Activated B cell treated with CpG ODN at 0.5 μM for 24 hours (primary cell): ENCODE data around the gene NUDT5. TPM values are rescaled to one million over a fixed set of nuclear protein-coding genes. Genes with fewer than 3 reads are reported as not detected.

ENCODE experiments used
- ATAC-seq: fragments of 200-7000 bp; cut with Tn5 transposase; one replicate; pipeline ENCODE4 v1.10.0; 2021; ENCODE audit warnings: low read depth, mild to moderate bottlenecking, moderate library complexity
- CTCF ChIA-PET: fragments of 350-600 bp; sonication (Branson Sonifier 250); formaldehyde crosslinking; loops from one replicate; lab custom pipeline; 2021; ENCODE audit warnings: antibody characterized with exemption; lab: Charles Lee
- POLR2A ChIA-PET: fragments of 350-600 bp; sonication (Branson Sonifier 250); formaldehyde crosslinking; loops from one replicate; lab custom pipeline; 2021; ENCODE audit warnings: antibody characterized with exemption; lab: Charles Lee
- DNase-seq: peaks from one replicate; pipeline ENCODE4 v3.0.0; 2022
- H3K27ac Mint-ChIP-seq: one replicate; pipeline ENCODE4 v1.8.0; 2020; ENCODE audit warnings: mixed read lengths
- H3K27me3 Mint-ChIP-seq: one replicate; pipeline ENCODE4 v1.8.0; 2021; ENCODE audit warnings: mixed read lengths
- H3K36me3 Mint-ChIP-seq: one replicate; pipeline ENCODE4 v1.8.0; 2021; ENCODE audit warnings: low read depth, mixed read lengths
- H3K4me1 Mint-ChIP-seq: one replicate; pipeline ENCODE4 v1.8.0; 2021; ENCODE audit warnings: mixed read lengths
- H3K4me3 Mint-ChIP-seq: one replicate; pipeline ENCODE4 v1.8.0; 2020; ENCODE audit warnings: mild to moderate bottlenecking, mixed read lengths
- H3K9me3 Mint-ChIP-seq: one replicate; pipeline ENCODE4 v1.8.0; 2020; ENCODE audit warnings: mixed read lengths
- CTCF ChIP-seq: fragments of 200-600 bp; IDR thresholded peaks from one replicate; pipeline ENCODE4 v1.8.0; 2022; ENCODE audit warnings: antibody characterized with exemption, mild to moderate bottlenecking
- intact Hi-C: fragments of 100-400 bp; cut with micrococcal nuclease; formaldehyde crosslinking; loops from one replicate; pipeline ENCODE4 v1.15.1; 2024
- total RNA-seq: library from RNA; stranded (reverse); gene quantifications from 2 replicates; pipeline ENCODE4 v1.2.3, GENCODE V29; 2022

The NUDT5 gene
- total RNA-seq, 1 donor from 2014 or later, result 53.2 TPM

- Mint-ChIP-seq H3K9me3 (no peaks in the 10 kb centered on the region), H3K4me1 (peaks cover 37% of the 10 kb centered on the region), H3K27ac (no peak overlapping the region), H3K36me3 (peaks cover 27% of the 10 kb centered on the region), H3K4me3 (no peak overlapping the region), H3K27me3 (no peaks in the 10 kb centered on the region)
- intact Hi-C loops, result loop anchor here (10.0 kb wide), 1 partner anchor 1028 kb away; no protein-coding TSS in a partner anchor
- no peak for ATAC-seq
- CTCF ChIA-PET, result no interaction called here
- no peak for DNase-seq
- POLR2A ChIA-PET, result interaction anchor here (0.6 kb wide), 1 partner anchor 117 kb away, joined by 4 read pairs; no protein-coding TSS in a partner anchor
- TF ChIP-seq CTCF, result no peak
Observed at GRCh38 chr10:12193193-12193592, 2.5 kb downstream of the NUDT5 start.

- H3K36me3 Mint-ChIP-seq, result peaks cover 36% of the 10 kb centered on the region
- DNase-seq (no peak), ATAC-seq (no peak)
- no peak overlapping the region for H3K27ac Mint-ChIP-seq
- POLR2A ChIA-PET, result no interaction called here
- H3K27me3 Mint-ChIP-seq, result no peaks in the 10 kb centered on the region
- CTCF ChIA-PET, result no interaction called here
- H3K4me3 Mint-ChIP-seq, result no peak overlapping the region
- TF ChIP-seq CTCF, result no peak
- H3K9me3 Mint-ChIP-seq, result no peaks in the 10 kb centered on the region
- peaks cover 27% of the 10 kb centered on the region for H3K4me1 Mint-ChIP-seq
- intact Hi-C loops, result loop anchor here (10.0 kb wide), 1 partner anchor 1027 kb away; no protein-coding TSS in a partner anchor
Observed at GRCh38 chr10:12191715-12192114, 4.0 kb downstream of the NUDT5 start.

- Mint-ChIP-seq H3K4me1 (peaks cover 5% of the 10 kb centered on the region), H3K4me3 (no peak overlapping the region), H3K27me3 (no peaks in the 10 kb centered on the region), H3K27ac (no peak overlapping the region), H3K9me3 (no peaks in the 10 kb centered on the region), H3K36me3 (peaks cover 39% of the 10 kb centered on the region)
- no peak for DNase-seq
- ChIA-PET POLR2A (no interaction called here), CTCF (no interaction called here)
- no peak for TF ChIP-seq CTCF
- no peak for ATAC-seq
- intact Hi-C loops, result no loop called here
Observed at GRCh38 chr10:12189426-12189825, 6.3 kb downstream of the NUDT5 start.

- intact Hi-C loops, result no loop called here
Observed at GRCh38 chr10:12188656-12189055, 7.0 kb downstream of the NUDT5 start.

GRCh38 chr10:12187321-12187905 lies 8.3 kb downstream of the NUDT5 start:
- Mint-ChIP-seq H3K36me3 (peaks cover 44% of the 10 kb centered on the region), H3K9me3 (no peaks in the 10 kb centered on the region), H3K27me3 (no peaks in the 10 kb centered on the region), H3K4me3 (no peak overlapping the region), H3K4me1 (no peaks in the 10 kb centered on the region), H3K27ac (no peak overlapping the region)
- ChIA-PET POLR2A (no interaction called here), CTCF (no interaction called here)
- no peak for TF ChIP-seq CTCF
- DNase-seq, result no peak
- intact Hi-C loops, result no loop called here
- ATAC-seq, result no peak

More at GRCh38 chr10:12188656-12189055, 7.0 kb downstream of the NUDT5 start:
- H3K9me3 Mint-ChIP-seq, result no peaks in the 10 kb centered on the region
- no peak for TF ChIP-seq CTCF
- no peak overlapping the region for H3K4me3 Mint-ChIP-seq
- DNase-seq (no peak), ATAC-seq (no peak)
- H3K27ac Mint-ChIP-seq, result no peak overlapping the region
- CTCF ChIA-PET, result no interaction called here
- POLR2A ChIA-PET, result no interaction called here
- H3K4me1 Mint-ChIP-seq, result no peaks in the 10 kb centered on the region
- H3K36me3 Mint-ChIP-seq, result peaks cover 41% of the 10 kb centered on the region
- no peaks in the 10 kb centered on the region for H3K27me3 Mint-ChIP-seq
